Measurements from ENCODE around the gene THBS4.

Gene THBS4

GRCh38 chr5:80122579-80122978 is 87.4 kb downstream of the THBS4 start:
- DNase-seq, result no peak

GRCh38 chr5:80124121-80124918 is 89.2 kb downstream of the THBS4 start:
- no peak for DNase-seq

GRCh38 chr5:80125022-80125961 is 90.1 kb downstream of the THBS4 start:
- no peak for DNase-seq

- no peak for DNase-seq
These were observed 90.9 kb downstream of the THBS4 start for GRCh38 chr5:80125962-80126480.

- no peak for DNase-seq
These were observed 92.0 kb downstream of the THBS4 start for GRCh38 chr5:80127116-80127552.

GRCh38 chr5:80128141-80128540 is 93.0 kb downstream of the THBS4 start:
- DNase-seq, result no peak

GRCh38 chr5:80129146-80129545 is 94.0 kb downstream of the THBS4 start:
- DNase-seq, result no peak

Data from activated naive CD4-positive, alpha-beta T cell treated with anti-CD3 and anti-CD28 coated beads, Interleukin-2, amount 50 U/mL, for 16 hours (primary cell).